Esophagus squamous epithelium (tissue), 5 donors: Measurements from ENCODE around the gene FBXO2. TPM values are rescaled to one million over a fixed set of nuclear protein-coding genes. Genes with fewer than 3 reads are reported as not detected.

Experiments used
- DNase-seq: peaks from one replicate; lab custom pipeline; 2025; lab: John Stamatoyannopoulos, UW
- H3K27ac ChIP-seq, 4 donors: fragments of 200-600 bp; sonication (generic); one replicate each; pipeline ENCODE4 v1.5.1; 2016 to 2019; ENCODE audit warnings: mild to moderate bottlenecking in 1 of 4
- H3K27me3 ChIP-seq, 4 donors: fragments of 200-600 bp; sonication (generic); 1 replicate in 3 of 4; 2 replicates in 1 of 4; pipeline versions ENCODE4 v1.5.1 to v1.6.0; 2017 to 2021; ENCODE audit warnings: antibody characterized with exemption in 1 of 4
- H3K36me3 ChIP-seq, 3 donors: fragments of 200-600 bp; sonication (generic); one replicate each; pipeline ENCODE4 v1.5.1; 2016 to 2019
- H3K4me1 ChIP-seq, 3 donors: fragments of 200-600 bp; sonication (generic); one replicate each; pipeline ENCODE4 v1.5.1; 2017 to 2019
- H3K4me3 ChIP-seq, 4 donors: fragments of 200-600 bp; sonication (generic); 1 replicate in 3 of 4; 2 replicates in 1 of 4; pipeline ENCODE4 v1.5.1; 2016 to 2019; ENCODE audit warnings: mild to moderate bottlenecking in 2 of 4, moderate library complexity in 1 of 4
- H3K9me3 ChIP-seq, 3 donors: fragments of 200-600 bp; sonication (generic); one replicate each; pipeline ENCODE4 v1.5.1; 2016 to 2019
- CTCF ChIP-seq, 6 experiments: fragments of 450-650 bp in 4 of 6; fragments of 200-600 bp in 2 of 6; sonication (generic) in 2 of 6; IDR thresholded peaks; one replicate each; pipeline ENCODE4 v1.5.1; 2016 to 2019; ENCODE audit warnings: antibody characterized with exemption in 6 of 6, mild to moderate bottlenecking in 4 of 6, moderate library complexity in 4 of 6
- POLR2A ChIP-seq, 4 donors: fragments of 450-650 bp; IDR thresholded peaks; one replicate each; pipeline ENCODE4 v1.6.1; 2017; ENCODE audit warnings: antibody characterized with exemption in 4 of 4, mild to moderate bottlenecking in 4 of 4, moderate library complexity in 3 of 4
- WGBS, 2 donors: methylation state at CpG; one replicate each; pipeline ENCODE4 v1.1.5; 2018; 5-methylcytosine and 5-hydroxymethylcytosine counted together
- intact Hi-C: fragments of 100-400 bp; cut with DNase I; formaldehyde crosslinking; loops from one replicate; pipeline ENCODE4 v1.15.0; 2022
- total RNA-seq, 4 donors: library from RNA; depleted of rRNA; stranded (reverse); fragments of >200 nt; gene quantifications; one replicate each; pipeline ENCODE4 v1.1.0, GENCODE V29; 2016
- donor health status: DM: yes; HTN: yes; CAD: no.

FBXO2 gene
- total RNA-seq, 4 donors from 2014 or later = 2.6 to 13.6 (median 8.0) TPM

- peaks cover 0 to 90% (median 0%) of the 10 kb centered on the region in 4 donors for H3K27me3 ChIP-seq
- H3K36me3 ChIP-seq = no peaks in the 10 kb centered on the region
- intact Hi-C loops = no loop called here
- no peak overlapping the region for H3K4me3 ChIP-seq
- no peaks in the 10 kb centered on the region for H3K9me3 ChIP-seq
- 56 to 63% methylated on average over 4 to 5 of the region's 5 CpGs for WGBS, 2 donors
- no peak for DNase-seq
- H3K27ac ChIP-seq = no peak overlapping the region
- TF ChIP-seq POLR2A (IDR thresholded peaks at IDR 0.05) = no peak
- no peak for TF ChIP-seq CTCF (IDR thresholded peaks at IDR 0.05)
- no peaks in the 10 kb centered on the region for H3K4me1 ChIP-seq
Observed at GRCh38 chr1:11598461-11598860, 55.8 kb downstream of the FBXO2 start.

Other genes starting within 250 kb of the FBXO2 start
- gene DISP3, start 175.3 kb downstream of the FBXO2 start, total RNA-seq = under 1 TPM in 1 of 4 donors, not detected in 3; 0.67 TPM
- gene FBXO44, start 448 bp upstream of the FBXO2 start, total RNA-seq = 10 to 100 TPM in 1 of 4 donors, 1 to 10 TPM in 3; 5.0 to 20.4 (median 7.0) TPM
- gene FBXO6, start 9.8 kb upstream of the FBXO2 start, total RNA-seq = 10 to 100 TPM; 11.6 to 20.2 (median 12.2) TPM
- gene MAD2L2, start 26.7 kb upstream of the FBXO2 start, total RNA-seq = 10 to 100 TPM; 12.1 to 22.8 (median 18.9) TPM
- not detected for gene DRAXIN, start 37.3 kb upstream of the FBXO2 start, total RNA-seq
- gene AGTRAP, start 81.7 kb upstream of the FBXO2 start, total RNA-seq = 10 to 100 TPM; 34.5 to 89.5 (median 50.7) TPM
- 1 to 10 TPM in 1 of 4 donors, under 1 TPM in 2, not detected in 1; 0.31 to 2.6 (median 0.76) TPM for gene C1orf167, start 107.8 kb upstream of the FBXO2 start, total RNA-seq
- 10 to 100 TPM; 15.6 to 30.1 (median 25.4) TPM for gene MTHFR, start 151.5 kb upstream of the FBXO2 start, total RNA-seq
- 10 to 100 TPM in 2 of 4 donors, 1 to 10 TPM in 2; 4.2 to 13.5 (median 9.9) TPM for gene CLCN6, start 151.8 kb upstream of the FBXO2 start, total RNA-seq
- gene NPPA, start 193.4 kb upstream of the FBXO2 start, total RNA-seq = not detected
- gene NPPB, start 204.5 kb upstream of the FBXO2 start, total RNA-seq = not detected